HCT116 (cell line): ENCODE results near the gene ABCB8. TPM values are rescaled to one million over a fixed set of nuclear protein-coding genes. Genes with fewer than 3 reads are reported as not detected.

ENCODE experiments used
- ATAC-seq: fragments of 200-7000 bp; cut with Tn5 transposase; 2 replicates; pipeline ENCODE4 v1.9.1; 2020; ENCODE audit warnings: mild to moderate bottlenecking, moderate library complexity
- BruUV-seq: library from RNA; stranded (reverse); fragments of 400-500 nt; replicated peaks from 2 replicates; lab custom pipeline; 2021; lab: Mats Ljungman, UMichigan
- CTCF ChIA-PET: fragments of 300-600 bp; sonication (Branson Sonifier 250); formaldehyde crosslinking; loops from one replicate; lab custom pipeline; 2021; ENCODE audit warnings: antibody characterized with exemption; lab: Charles Lee
- POLR2A ChIA-PET: fragments of 300-600, 350-600 bp; sonication (Branson Sonifier 250); formaldehyde crosslinking; loops from one replicate; lab custom pipeline; 2021; ENCODE audit warnings: antibody characterized with exemption; lab: Charles Lee
- RAD21 ChIA-PET, 2 experiments: fragments of 300-600 bp; sonication (Branson Sonifier 250); formaldehyde crosslinking; loops; one replicate each; lab custom pipeline; 2023; ENCODE audit warnings: low total read pairs in 2 of 2; ENCODE audit not compliant: uncharacterized antibody in 2 of 2, unreplicated experiment in 2 of 2, low non-redundant PET in 1 of 2; lab: Charles Lee
- DNase-seq: peaks from one replicate; pipeline ENCODE4 v3.0.0-alpha.2; 2010; ENCODE audit warnings: low read depth, low spot score
- H2AFZ ChIP-seq: fragments of 200-600 bp; shearing (Covaris generic), sonication (generic); 2 replicates; pipeline ENCODE4 v1.6.1; 2017; ENCODE audit warnings: low read depth, mixed run types, mixed read lengths, antibody characterized with exemption, low read length; ENCODE audit not compliant: poor library complexity, severe bottlenecking
- H3K27ac ChIP-seq: 2 replicates; pipeline ENCODE4 v1.5.1; 2012; ENCODE audit warnings: low read depth, low read length
- H3K27me3 ChIP-seq: fragments of 200-600 bp; sonication (generic); 2 replicates; pipeline ENCODE4 v1.6.1; 2016; ENCODE audit warnings: mixed run types, low read length, mixed read lengths; ENCODE audit not compliant: insufficient read depth
- H3K36me3 ChIP-seq, 2 experiments: fragments of 200-500 bp in 1 of 2; fragments of 200-600 bp in 1 of 2; sonication (Bioruptor generic) in 1 of 2; sonication (generic) in 1 of 2; 2 replicates each; pipeline versions ENCODE4 v1.5.1 to v1.6.1; 2014 to 2016; ENCODE audit warnings: low read length in 2 of 2, inconsistent platforms in 1 of 2, mixed read lengths in 1 of 2, mixed run types in 1 of 2; ENCODE audit not compliant: insufficient read depth in 2 of 2, control insufficient read depth in 1 of 2
- H3K4me1 ChIP-seq, 2 experiments: fragments of 200-600 bp in 1 of 2; sonication (generic) in 1 of 2; 2 replicates each; pipeline versions ENCODE4 v1.5.1 to v1.6.1; 2012 to 2017; ENCODE audit warnings: low read length in 2 of 2, inconsistent platforms in 1 of 2, mild to moderate bottlenecking in 1 of 2, mixed read lengths in 1 of 2, mixed run types in 1 of 2, moderate library complexity in 1 of 2; ENCODE audit not compliant: insufficient read depth in 2 of 2, control insufficient read depth in 1 of 2
- H3K4me2 ChIP-seq: fragments of 200-600 bp; sonication (generic); 2 replicates; pipeline ENCODE4 v1.6.1; 2017; ENCODE audit warnings: mixed run types, low read length, mixed read lengths
- H3K4me3 ChIP-seq, 2 experiments: fragments of 200-600 bp in 1 of 2; sonication (generic) in 1 of 2; replicated peaks in 1 of 2; 2 replicates each; pipeline ENCODE4 v1.5.1; 2011 to 2016; ENCODE audit warnings: low read length in 2 of 2, control low read depth in 1 of 2, low read depth in 1 of 2, mild to moderate bottlenecking in 1 of 2, mixed read lengths in 1 of 2, mixed run types in 1 of 2
- H3K79me2 ChIP-seq: fragments of 200-600 bp; sonication (generic); 2 replicates; pipeline ENCODE4 v1.6.1; 2017; ENCODE audit warnings: mild to moderate bottlenecking, mixed run types, low read length, moderate library complexity, mixed read lengths; ENCODE audit not compliant: insufficient read depth
- H3K9ac ChIP-seq: fragments of 200-600 bp; sonication (generic); 2 replicates; pipeline ENCODE4 v1.6.1; 2016; ENCODE audit warnings: low read length, mixed read lengths
- H3K9me2 ChIP-seq: fragments of 200-600 bp; sonication (generic), shearing (Covaris generic); 2 replicates; pipeline ENCODE4 v1.6.1; 2017; ENCODE audit warnings: mixed run types, mild to moderate bottlenecking, moderate library complexity; ENCODE audit not compliant: insufficient read depth
- H3K9me3 ChIP-seq, 2 experiments: fragments of 200-500 bp in 1 of 2; fragments of 200-600 bp in 1 of 2; sonication (Bioruptor generic) in 1 of 2; sonication (generic) in 1 of 2; 2 replicates each; pipeline ENCODE4 v1.6.1; 2014 to 2017; ENCODE audit warnings: low read length in 2 of 2, mixed read lengths in 2 of 2, inconsistent platforms in 1 of 2, low read depth in 1 of 2, mild to moderate bottlenecking in 1 of 2, mixed run types in 1 of 2, moderate library complexity in 1 of 2; ENCODE audit not compliant: control insufficient read depth in 1 of 2, insufficient read depth in 1 of 2
- H4K20me1 ChIP-seq: fragments of 200-600 bp; sonication (generic), shearing (Covaris generic); 2 replicates; pipeline ENCODE4 v1.6.1; 2017; ENCODE audit warnings: mixed run types, mild to moderate bottlenecking, moderate library complexity; ENCODE audit not compliant: insufficient read depth
- CBX3 ChIP-seq: IDR thresholded peaks from 2 replicates; pipeline ENCODE4 v1.6.1; 2012; ENCODE audit warnings: low read depth
- EZH2 ChIP-seq: fragments of 200-600 bp; sonication (generic); IDR thresholded peaks from 2 replicates; pipeline ENCODE4 v1.6.1; 2017; ENCODE audit warnings: antibody characterized with exemption, mixed run types
- FOSL1 ChIP-seq: IDR thresholded peaks from 2 replicates; pipeline ENCODE4 v1.6.1; 2012; ENCODE audit warnings: low read depth
- RAD21 ChIP-seq: IDR thresholded peaks from 2 replicates; pipeline ENCODE4 v1.6.1; 2012; ENCODE audit warnings: low read depth, mild to moderate bottlenecking
- SIN3A ChIP-seq: IDR thresholded peaks from 2 replicates; pipeline ENCODE4 v1.6.1; 2012; ENCODE audit warnings: low read depth
- intact Hi-C: fragments of 100-400 bp; cut with micrococcal nuclease; formaldehyde crosslinking; loops from 2 replicates; pipeline ENCODE4 v1.10.0; 2022
- total RNA-seq: library from RNA; stranded (reverse); gene quantifications from one replicate; pipeline ENCODE4 v1.2.1, GENCODE V29; 2021; ENCODE audit not compliant: unreplicated experiment
- TF ChIP-seq, protein P1 (sequence below), 3 experiments: fragments of 200-600 bp in 1 of 3; sonication (generic) in 1 of 3; IDR thresholded peaks in 2 of 3; conservative IDR thresholded peaks in 1 of 3; 2 replicates each; pipeline ENCODE4 v1.5.1; 2012 to 2017; ENCODE audit warnings: low read depth in 2 of 3, low read length in 2 of 3, antibody characterized with exemption in 1 of 3, borderline replicate concordance in 1 of 3, control low read depth in 1 of 3, mild to moderate bottlenecking in 1 of 3, mixed read lengths in 1 of 3, mixed run types in 1 of 3, moderate library complexity in 1 of 3; ENCODE audit not compliant: insufficient read depth in 1 of 3
- TF ChIP-seq, protein P2 (sequence below): IDR thresholded peaks from 2 replicates; pipeline ENCODE4 v1.6.1; 2011; ENCODE audit warnings: mild to moderate bottlenecking, low read length, moderate library complexity; ENCODE audit not compliant: insufficient replicate concordance; ENCODE audit errors: extremely low read depth

Gene ABCB8
- total RNA-seq, 1 experiment from 2014 or later, result 55.2 TPM

DNA sequence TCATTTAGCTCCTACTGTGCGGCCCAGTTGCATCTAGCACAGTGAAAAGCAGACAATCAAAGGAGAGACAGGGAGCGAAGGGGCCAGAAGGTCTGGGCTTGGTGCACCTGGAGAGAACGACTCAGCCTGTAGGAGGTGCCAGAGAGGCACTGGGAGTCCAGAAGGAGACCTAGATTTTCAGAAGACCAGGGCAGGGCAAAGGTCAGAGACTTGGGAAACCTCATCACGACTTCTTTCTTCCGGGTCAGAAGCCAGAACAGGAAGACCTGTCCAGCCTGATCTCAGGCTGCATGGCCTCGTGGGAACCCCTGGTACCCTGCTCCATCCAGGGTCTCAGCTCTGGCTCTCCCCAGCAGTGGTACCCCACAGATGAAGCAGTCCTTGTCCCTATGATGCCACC, 63.2 kb downstream of the ABCB8 start:
- ChIA-PET POLR2A (no interaction called here), RAD21 (no interaction called here), CTCF (no interaction called here)
- H3K9me2 ChIP-seq, result no peaks in the 10 kb centered on the region
- no TSS peak for BruUV-seq
- ATAC-seq (peak; percentile 44), DNase-seq (no peak)
- H3K27me3 ChIP-seq, result no peaks in the 10 kb centered on the region
- H3K4me3 ChIP-seq, result no peak overlapping the region
- no peak overlapping the region for H3K4me2 ChIP-seq
- peaks cover 97% of the 10 kb centered on the region for H3K79me2 ChIP-seq
- H4K20me1 ChIP-seq, result no peaks in the 10 kb centered on the region; the same call in 1 of the 2 replicates
- peaks cover 5 to 10% of the 10 kb centered on the region in 2 experiments; a peak in 3 of 4 replicates for H3K4me1 ChIP-seq
- no peaks in the 10 kb centered on the region for H3K9me3 ChIP-seq
- intact Hi-C loops, result no loop called here
- no peak for TF ChIP-seq SIN3A
- TF ChIP-seq, protein P1, sequence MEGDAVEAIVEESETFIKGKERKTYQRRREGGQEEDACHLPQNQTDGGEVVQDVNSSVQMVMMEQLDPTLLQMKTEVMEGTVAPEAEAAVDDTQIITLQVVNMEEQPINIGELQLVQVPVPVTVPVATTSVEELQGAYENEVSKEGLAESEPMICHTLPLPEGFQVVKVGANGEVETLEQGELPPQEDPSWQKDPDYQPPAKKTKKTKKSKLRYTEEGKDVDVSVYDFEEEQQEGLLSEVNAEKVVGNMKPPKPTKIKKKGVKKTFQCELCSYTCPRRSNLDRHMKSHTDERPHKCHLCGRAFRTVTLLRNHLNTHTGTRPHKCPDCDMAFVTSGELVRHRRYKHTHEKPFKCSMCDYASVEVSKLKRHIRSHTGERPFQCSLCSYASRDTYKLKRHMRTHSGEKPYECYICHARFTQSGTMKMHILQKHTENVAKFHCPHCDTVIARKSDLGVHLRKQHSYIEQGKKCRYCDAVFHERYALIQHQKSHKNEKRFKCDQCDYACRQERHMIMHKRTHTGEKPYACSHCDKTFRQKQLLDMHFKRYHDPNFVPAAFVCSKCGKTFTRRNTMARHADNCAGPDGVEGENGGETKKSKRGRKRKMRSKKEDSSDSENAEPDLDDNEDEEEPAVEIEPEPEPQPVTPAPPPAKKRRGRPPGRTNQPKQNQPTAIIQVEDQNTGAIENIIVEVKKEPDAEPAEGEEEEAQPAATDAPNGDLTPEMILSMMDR (IDR thresholded peaks at IDR 0.05 in 2 of 3, conservative IDR thresholded peaks at IDR 0.05 in 1 of 3; ENCODE audit: borderline replicate concordance in 1 of 3, insufficient read depth in 1 of 3, low read depth in 2 of 3, low read length in 2 of 3), result peak in 2 of 3 experiments; percentile 64 to 74; a peak in 4 of 6 replicates
- H3K27ac ChIP-seq, result no peak overlapping the region
- peaks cover 0 to 24% of the 10 kb centered on the region in 2 experiments; a peak in 1 of 4 replicates for H3K36me3 ChIP-seq
- H3K9ac ChIP-seq, result no peak overlapping the region
- H2AFZ ChIP-seq, result no peak overlapping the region

DNA sequence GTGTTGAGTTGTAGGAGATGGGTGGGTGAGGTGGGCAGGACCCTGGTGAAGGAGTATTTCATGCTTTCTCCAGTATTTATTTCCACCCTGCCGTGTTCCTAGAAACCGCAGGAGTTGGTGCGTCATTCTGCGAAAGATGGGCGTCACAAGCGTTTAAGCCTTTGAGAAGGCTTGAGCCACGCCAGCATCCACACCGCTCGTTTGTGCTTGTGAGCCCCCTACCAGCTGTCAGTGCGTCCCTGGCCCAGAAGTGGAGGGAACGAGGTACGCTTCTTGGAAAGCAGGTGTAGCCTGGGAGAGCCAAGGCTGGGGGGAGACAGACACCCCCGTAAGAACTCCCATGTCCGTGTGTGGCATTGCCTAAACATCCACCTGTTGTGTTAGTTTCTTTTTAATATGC, 63.7 kb downstream of the ABCB8 start:
- peaks cover 0 to 24% of the 10 kb centered on the region in 2 experiments; a peak in 1 of 4 replicates for H3K36me3 ChIP-seq
- H3K9ac ChIP-seq, result no peak overlapping the region
- RAD21 ChIA-PET, result no interaction called here
- POLR2A ChIA-PET, result no interaction called here
- CTCF ChIA-PET, result no interaction called here
- H3K4me1 ChIP-seq, result peaks cover 5 to 10% of the 10 kb centered on the region in 2 experiments; a peak in 3 of 4 replicates
- H3K9me3 ChIP-seq, result no peaks in the 10 kb centered on the region
- DNase-seq, result no peak
- intact Hi-C loops, result no loop called here
- no peak overlapping the region for H3K4me2 ChIP-seq
- no peak overlapping the region for H3K27ac ChIP-seq
- H2AFZ ChIP-seq, result no peak overlapping the region
- peaks cover 100% of the 10 kb centered on the region for H3K79me2 ChIP-seq
- no peaks in the 10 kb centered on the region for H3K27me3 ChIP-seq
- H4K20me1 ChIP-seq, result no peaks in the 10 kb centered on the region; the same call in 1 of the 2 replicates
- no peak overlapping the region for H3K4me3 ChIP-seq
- no TSS peak for BruUV-seq
- no peak for TF ChIP-seq EZH2
- TF ChIP-seq, protein P2, sequence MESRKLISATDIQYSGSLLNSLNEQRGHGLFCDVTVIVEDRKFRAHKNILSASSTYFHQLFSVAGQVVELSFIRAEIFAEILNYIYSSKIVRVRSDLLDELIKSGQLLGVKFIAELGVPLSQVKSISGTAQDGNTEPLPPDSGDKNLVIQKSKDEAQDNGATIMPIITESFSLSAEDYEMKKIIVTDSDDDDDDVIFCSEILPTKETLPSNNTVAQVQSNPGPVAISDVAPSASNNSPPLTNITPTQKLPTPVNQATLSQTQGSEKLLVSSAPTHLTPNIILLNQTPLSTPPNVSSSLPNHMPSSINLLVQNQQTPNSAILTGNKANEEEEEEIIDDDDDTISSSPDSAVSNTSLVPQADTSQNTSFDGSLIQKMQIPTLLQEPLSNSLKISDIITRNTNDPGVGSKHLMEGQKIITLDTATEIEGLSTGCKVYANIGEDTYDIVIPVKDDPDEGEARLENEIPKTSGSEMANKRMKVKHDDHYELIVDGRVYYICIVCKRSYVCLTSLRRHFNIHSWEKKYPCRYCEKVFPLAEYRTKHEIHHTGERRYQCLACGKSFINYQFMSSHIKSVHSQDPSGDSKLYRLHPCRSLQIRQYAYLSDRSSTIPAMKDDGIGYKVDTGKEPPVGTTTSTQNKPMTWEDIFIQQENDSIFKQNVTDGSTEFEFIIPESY, result no peak
- no peak for TF ChIP-seq CBX3
- TF ChIP-seq RAD21, result no peak
- no peak for TF ChIP-seq FOSL1
- no peaks in the 10 kb centered on the region for H3K9me2 ChIP-seq
- ATAC-seq, result no peak
